GM18909 (cell line): Measurements from ENCODE around the gene CELSR3.

Experiments
- ATAC-seq: cut with Tn5 transposase; IDR thresholded peaks from one replicate; pipeline ENCODE4 v1.9.1; 2021; ENCODE audit warnings: mild to moderate bottlenecking; ENCODE audit not compliant: unreplicated experiment, poor library complexity

The CELSR3 gene

DNA sequence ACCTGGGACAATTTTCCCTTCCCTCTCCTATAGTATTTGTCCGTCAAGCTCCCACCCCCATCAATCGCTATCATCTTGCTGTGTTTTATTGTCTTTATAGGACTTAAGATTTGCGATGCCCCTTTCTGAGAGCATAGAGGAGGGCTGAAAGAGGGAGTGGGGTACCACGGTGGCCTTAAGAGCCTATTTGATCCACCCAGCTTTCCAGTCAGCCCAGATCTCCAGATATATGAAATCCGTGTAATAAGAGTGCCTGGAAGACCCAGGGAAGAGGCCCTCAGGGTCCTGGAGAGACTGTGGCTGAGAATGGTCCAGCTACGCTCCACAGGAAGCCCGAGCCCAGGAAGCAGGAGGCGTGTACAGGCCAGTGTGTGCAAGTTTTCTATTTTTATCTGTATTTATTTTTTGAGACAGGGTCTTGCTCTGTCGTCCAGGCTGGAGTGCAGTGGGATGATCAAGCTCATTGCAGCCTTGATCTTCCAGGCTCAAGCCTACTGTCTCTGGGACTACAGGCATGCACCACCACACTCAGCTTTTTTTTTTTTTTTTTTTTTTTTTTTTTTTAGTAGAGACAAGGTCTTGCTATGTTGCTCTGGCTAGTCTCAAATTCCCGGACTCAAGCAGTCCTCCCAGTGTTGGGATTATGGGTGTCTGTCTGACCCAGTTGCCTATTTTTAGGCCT lies 24.0 kb upstream of the CELSR3 start:
- no peak for ATAC-seq

DNA sequence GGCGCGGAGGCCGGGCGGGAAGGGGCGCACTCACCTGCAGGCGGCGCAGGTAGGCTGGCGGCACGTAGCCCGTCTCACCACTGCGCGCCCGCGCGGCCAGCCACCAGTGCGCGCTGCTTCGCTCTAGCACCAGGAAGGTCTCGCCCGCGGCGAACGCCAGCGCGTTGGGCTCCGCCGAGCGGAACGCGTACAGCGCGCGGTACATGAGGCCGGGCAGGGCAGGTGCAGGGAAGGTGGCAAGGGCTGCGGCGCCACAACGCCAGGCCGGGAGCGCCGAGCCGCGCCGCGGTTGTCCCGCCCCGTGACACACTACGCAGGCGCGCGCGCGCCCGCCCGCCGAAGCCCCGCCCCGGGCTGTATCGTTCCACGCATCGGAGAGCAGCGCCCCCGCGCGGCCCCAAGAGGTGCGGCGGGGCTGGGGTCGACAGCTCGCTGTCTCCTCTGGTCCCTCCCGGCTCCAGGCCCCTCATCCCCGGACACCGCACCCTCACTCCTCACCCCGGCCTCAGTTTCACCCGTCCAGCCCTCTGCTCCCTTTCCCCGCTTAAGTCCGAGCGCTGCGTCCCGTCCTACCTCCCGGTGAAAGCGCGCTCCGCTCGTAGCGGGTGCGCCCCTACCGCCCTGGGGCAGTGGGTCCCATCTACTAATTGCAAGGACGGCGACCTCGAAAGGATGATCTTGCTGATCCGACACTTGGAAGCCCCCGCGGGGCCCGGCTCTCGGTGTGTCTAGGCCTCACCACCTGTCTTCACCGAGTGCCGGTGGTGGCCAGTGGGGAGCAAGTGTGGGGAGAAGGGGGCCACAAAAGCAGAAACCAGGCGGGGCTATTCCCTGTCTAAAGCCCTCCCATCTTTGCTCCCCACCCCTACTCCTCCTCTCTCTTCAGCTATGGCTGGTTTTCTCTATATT lies 23.2 kb upstream of the CELSR3 start, which contains the start of gene NCKIPSD:
NCKIPSD (minus strand) TSS at position 313 of the 909 bp plus-strand sequence; CDS start at position 205, 108 bp downstream.
- ATAC-seq, result peak; percentile 80

DNA sequence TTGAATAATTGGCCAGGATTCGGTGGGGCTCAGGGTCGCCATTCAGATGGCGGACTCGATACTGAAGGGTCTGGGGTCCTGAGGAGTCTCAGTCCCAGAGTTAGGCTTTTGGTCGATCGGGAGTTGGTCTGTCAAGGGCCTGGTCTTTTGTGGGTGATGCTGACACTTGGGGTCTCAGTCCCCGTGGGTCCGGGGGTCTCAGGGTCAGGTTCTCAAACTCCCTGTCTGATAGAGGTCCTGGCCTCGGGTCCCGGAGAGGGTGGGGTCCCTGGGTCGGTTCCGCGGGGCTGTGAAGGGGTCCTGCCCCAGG lies 22.6 kb upstream of the CELSR3 start:
- no peak for ATAC-seq

DNA sequence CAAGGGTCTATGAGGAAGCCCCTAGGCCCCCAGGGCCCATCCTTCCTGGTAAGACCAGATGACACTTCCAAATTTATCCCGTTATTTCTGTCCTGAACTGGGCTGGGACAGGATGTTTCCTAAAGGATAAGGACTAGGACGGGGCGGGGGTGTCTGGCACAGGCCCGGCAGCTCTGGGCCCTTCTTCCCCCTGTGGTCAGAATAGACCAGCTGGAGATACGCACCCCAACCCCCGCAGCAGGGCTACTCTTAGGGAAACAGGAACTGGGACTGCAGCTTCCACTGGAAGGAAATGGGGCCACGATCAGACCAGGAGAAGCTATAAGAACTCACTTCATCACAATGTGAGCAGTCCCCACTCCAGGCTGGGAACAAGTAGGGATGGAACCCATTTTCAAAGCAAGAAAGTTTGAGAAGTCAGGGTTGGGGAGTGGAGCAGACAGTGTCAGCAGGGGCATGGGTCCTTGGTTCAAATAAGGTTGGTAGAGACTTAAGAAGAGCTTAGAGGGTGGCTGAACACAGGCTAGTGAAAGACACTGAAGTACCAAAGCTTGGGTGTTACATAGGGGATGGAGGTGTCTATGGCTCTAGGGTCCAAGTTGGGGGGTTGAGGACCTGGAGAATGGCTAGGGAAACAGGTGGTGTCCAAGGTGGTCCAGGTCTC lies 21.9 kb upstream of the CELSR3 start:
- no peak for ATAC-seq

DNA sequence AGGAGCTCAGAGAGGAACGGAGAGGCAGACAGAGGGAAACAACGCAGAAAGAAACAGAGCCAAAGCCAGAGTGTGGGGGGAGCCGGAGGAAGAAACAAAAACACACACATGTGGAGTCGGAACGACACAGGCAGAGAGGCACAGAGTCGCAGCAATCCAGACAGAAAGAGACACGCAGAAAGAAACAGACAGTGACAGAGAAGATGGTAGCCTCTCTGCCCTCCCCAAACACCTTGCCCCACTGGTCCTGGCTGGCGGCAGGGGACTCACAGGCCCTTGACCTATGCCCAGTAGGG lies 21.3 kb upstream of the CELSR3 start:
- no peak for ATAC-seq

DNA sequence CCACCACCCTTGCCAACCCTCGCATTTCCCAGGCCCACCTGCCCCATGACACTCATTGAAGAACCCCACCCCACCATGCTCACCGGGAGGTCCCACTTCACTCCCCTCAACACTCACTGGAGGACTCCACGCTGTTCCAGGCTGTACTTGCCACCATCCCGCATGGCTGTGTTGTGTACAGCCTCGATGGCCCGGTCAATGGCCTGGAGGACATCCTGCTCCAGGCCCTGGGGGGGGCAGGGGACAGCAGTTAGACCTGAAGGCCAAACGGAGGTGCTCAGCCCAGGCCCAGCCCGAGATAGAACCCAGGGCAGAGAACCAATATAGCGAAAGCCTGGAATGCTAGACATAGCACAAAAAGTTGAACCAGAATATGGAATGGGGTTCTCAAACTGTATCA lies 20.1 kb upstream of the CELSR3 start:
- no peak for ATAC-seq

DNA sequence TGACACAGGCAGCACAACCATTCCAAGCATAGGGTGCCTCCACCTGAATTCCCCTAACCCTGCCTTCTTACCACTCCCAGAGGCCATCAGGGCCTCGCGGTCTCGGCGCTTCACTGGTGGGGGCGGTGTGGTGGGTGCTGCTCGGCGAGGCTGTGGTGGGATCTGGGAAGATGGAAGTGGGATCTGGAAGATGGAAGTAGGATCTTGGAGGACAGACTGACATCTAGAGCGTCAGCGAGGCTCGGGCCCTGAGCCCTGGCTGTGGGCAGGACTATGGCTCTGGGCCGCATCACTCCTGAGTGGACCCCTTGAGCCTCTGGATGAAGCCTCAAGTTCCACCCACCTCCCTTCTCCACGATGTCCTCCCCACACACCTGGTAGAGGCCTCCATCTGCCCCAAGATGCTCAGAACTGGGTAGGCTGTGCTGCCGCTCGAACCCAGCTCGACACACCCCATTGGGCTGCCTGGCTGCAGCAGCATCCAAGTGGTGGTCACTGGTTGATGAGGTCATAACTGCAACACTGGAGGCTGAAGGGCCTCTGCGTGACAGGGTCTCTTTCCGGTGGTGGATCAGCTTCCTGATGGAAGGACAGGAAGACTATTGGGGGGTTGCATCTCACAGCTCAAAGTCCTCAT lies 19.4 kb upstream of the CELSR3 start:
- ATAC-seq, result no peak

DNA sequence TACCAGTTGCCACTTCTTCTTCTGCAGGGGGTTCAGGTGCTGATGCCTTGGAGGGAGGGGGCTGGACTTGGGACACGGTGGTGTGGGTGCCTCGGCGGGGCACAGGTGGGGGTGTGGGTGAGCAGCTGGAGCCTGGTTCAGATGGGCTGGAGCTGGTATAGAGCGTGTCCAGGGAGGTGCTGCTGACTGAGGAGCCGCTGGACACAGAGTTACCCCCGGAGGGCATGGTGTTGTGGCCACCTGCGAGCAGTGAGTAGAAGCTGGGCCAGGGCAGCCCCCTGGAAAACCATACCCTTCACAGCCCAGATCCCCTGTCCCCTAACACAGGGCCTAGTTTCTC lies 18.8 kb upstream of the CELSR3 start:
- ATAC-seq, result no peak

DNA sequence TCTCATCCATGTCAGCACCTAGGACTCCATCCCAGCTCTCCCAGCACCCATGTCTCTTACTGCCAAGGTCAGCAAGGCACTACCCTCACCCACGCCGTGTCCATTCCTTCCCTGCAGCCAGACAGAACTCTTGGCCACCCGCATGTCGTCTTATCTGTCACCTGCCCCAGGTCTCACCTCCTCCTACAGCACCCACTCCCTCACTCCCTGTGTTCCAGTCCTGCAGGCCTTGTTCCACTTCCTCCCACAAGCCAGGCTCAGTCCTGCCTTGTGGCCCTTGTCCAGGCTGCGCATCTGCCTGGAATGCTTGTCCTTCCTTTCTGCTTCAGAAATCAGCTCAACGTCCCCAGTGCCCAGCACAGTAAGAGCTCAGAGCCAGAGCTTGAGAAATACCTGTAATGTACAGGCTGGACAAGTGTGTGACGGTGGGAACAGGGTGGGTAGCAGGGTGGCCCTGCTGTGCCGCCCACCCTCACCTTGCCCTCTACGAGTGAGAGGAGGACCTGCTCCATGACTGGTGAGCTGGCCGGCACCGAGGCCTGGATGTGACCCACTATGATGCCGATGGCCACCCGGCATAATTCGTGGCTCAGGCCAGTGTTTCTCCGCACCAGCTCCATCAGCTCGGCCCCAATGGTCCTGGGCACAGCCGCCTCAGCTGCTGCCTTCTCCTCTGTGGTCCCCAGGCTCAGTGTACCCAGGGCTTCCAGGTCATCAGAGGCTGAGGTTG lies 18.3 kb upstream of the CELSR3 start:
- ATAC-seq, result no peak

DNA sequence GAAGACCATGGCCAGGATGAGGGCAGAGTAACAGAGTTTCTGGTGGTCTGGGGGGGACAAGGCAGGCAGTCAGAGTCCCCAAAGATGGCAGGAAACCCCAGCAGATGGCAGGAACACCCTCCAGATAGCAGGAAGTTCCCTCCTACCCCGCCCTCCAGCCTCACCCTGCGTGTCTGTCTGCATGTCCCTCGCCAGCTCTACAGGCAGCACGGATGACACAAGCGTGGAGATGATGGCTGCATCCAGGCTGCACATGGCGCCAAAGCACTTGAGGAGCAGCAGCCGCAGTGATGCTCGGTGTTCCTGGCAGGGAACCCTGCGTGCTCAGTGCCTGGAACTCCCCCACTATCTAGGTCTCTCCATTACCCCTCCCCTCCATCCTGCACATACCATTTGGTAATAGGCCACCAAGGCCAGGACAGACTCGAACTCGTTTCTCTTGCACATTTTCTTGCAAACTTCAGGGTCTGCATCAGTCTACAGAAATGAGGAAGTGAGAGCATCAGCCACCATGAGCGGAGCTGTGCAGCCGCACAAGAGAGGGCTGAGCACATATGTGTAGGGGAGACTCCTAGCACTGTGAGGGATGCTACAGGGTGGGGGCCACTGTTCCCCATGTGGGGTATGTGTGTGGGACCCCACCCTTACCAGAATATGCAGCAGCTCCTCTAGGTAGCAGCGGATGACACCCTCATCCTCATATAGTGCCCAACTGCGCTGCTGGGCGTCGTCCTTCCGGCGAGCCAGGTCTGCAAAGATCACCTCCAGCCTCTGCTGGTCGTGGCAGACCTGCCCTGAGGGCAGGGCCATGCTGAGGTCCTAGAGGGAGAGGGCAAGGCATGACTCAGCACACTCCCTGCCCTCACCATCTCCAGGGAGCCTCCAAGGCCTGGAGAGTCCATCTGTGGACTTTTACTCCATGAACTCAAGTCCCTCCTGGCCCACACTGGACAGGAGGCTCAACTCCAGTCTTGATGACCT lies 17.0 kb upstream of the CELSR3 start:
- ATAC-seq, result no peak

DNA sequence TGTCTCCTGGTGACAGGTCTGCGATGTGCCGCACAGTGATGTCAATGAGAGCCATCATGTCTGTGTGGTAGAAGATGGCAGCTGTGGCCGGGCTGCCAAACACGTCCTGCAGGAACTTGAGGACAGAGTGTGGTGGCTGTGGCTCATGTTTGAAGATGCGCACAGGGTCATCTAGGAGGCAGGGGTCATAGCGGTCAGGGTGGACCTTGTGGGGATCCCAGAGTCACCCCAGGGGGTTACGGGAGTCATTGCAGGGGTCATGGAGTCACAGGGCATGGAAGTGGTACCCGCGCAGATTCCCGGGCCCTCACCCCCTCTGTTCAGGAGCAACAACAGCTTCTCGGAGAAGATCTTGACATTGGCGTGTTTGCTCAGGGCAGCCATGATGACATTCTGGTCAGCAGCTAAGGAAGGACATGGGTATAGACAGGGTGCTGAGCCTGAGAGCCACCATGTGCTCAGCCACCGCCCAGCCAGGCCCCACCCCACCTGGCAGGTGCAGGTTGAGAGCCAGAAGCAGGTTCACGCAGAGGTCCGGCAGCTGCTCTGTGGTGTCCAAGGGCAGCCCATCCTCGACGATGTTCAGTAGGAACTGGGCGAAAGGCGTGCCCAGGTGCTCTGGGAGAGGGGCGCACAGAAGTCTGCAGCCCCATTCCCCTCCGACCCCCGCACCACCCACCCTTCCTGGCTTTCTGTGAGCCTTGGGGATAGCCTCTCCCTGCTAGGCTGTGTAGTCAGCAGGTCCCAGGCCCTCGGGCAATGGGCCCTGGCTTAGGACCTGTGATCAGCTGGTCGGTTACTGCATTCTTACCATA lies 16.1 kb upstream of the CELSR3 start:
- no peak for ATAC-seq

DNA sequence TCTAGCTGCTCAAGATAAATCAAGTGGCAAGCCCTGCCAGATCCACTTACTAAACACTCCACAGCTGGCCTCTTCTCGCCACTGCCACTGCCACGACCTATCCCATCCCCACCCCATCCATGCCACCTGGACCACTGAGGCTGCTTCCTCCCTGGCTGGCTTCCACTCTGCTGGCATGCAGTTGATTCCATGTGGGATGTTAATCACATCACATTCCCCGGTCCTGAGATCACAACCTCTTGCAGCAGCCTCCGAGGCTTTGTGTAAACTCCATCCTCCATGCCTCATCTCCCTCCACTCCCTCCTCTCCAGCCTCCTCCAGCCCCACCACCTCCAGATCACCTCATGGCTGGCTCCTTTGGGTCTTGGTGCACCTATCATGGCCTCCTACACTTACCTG lies 15.4 kb upstream of the CELSR3 start:
- ATAC-seq, result no peak

DNA sequence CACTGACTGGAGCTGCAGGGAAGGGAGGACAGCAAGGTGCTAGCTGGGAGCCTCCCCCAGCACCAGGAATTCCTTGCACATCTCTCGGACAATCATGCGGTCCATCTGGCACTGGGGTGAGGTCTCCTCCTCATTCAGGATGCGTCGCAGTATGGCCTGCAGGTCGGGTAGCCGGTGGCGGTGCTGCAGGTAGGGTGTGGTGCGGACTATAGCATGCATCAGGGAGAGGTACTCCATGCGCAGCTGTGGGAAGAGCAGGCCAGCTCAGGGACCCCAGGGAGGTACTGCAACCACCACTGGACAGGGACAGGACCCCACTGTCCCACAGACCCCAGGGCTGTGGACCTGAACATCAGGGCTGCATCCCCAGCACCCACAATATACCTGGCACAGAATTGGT lies 11.8 kb upstream of the CELSR3 start:
- ATAC-seq, result no peak

DNA sequence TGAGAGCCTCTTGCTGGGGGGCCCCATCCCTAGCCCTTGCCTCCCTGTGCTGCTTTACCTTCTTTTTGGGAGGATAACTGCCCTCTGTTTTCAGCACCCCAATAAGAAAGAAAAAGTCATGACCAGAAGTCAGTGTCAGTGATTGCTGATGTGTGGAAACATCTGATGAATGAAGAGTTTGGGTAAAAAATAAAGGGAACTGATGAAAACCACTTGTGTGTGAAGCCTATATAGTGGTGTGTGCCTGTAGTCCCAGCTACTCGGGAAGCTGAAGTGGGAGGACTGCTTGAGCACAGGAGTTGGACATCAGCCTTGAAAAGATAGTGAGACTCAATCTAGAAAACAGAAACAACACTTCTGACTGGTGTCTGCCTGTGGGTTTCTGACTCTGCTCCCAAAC lies 9.8 kb upstream of the CELSR3 start:
- no peak for ATAC-seq

DNA sequence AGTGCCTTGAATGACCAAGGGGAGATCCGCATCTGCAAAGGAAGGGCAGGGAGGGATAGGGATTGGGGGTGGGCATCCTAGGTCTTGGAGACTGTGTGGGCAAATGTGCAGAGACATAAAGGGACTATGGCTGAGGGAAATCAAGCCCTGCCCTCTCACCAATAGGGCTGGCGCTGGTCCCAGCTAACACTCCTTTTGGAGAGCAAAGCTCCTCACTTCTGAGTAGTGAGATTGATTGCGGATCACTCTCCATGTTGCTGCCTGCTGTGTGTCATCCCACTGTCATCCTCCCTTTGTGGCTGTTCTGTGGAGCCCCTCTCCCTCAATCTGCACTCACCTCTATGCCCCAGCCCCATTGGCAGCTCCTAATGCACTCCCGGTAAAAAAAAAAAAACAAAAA lies 2.2 kb upstream of the CELSR3 start:
- ATAC-seq, result no peak

DNA sequence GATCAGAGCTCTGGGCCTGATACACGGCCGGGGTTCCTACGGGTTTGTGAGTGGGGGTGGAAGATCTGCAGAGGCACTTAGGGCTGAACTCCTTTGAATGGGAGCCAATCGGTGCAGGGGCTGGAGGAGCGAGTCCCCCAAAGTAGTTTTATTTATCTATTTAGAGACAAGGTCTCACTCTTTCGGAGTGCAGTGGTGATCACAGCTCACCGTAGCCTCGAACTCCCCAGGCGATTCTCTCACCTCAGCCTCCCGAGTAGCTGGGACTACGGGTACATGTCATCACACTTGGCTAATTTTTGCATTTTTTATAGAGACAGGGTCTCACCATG lies 1.6 kb upstream of the CELSR3 start:
- no peak for ATAC-seq

DNA sequence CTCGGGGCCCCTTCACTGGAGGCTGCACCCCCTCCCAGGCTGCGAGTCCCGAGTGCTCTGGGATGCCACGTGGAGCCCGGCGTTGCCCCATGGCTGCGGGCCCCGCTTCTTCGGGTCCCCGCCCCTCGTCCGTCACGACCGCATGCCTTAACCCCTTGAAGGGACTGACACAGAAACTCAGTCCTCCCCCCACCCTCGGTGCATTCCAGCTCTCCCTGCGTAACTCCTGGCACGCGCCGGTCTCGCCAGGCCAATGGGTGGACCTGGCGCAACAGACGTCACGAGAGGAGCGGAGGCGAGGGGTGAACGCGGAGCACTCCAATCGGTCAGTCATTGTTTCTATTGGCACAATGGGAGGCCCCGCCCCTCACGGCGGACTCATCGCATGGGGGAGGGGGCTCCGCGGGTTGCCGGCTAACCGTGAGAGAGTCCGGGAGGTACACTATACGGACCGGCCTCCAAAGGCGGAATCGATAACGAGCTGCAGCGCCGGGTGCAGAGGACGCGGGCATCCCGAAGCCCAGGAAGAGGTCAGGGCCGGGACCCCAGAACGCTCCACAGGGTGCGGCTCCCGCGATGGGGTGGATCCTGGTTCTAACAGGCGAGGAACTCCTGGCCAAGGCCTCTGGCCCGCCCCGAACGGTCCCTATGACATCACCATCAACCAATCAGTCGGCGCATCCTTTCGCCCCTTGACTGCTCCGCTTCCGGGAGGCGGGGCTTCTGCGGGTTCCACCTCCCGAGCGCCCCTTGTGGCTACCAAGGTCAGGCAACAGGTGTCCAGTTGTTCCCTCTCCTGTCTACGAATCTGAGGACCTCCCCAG lies 1.0 kb upstream of the CELSR3 start:
- peak; percentile 86 for ATAC-seq
